Right lobe of liver (tissue), 4 donors: ENCODE data around the gene WIF1.

ENCODE experiments used
- POLR2A ChIP-seq: fragments of 450-650 bp; IDR thresholded peaks from one replicate; pipeline ENCODE4 v1.6.1; 2017; ENCODE audit warnings: antibody characterized with exemption, mild to moderate bottlenecking
- TF ChIP-seq, protein P1 (sequence below), 4 donors: fragments of 200-600 bp in 3 of 4; fragments of 450-650 bp in 1 of 4; IDR thresholded peaks; one replicate each; pipeline versions ENCODE4 v1.5.1 to v1.8.0; 2016 to 2022; ENCODE audit warnings: antibody characterized with exemption in 4 of 4, mild to moderate bottlenecking in 2 of 4
- donor health status: DM: no; HTN: no; CAD: no.
- donor health status: DM: no; HTN: no; CAD: no.
- donor health status: DM: no; HTN: yes; CAD: no.

DNA sequence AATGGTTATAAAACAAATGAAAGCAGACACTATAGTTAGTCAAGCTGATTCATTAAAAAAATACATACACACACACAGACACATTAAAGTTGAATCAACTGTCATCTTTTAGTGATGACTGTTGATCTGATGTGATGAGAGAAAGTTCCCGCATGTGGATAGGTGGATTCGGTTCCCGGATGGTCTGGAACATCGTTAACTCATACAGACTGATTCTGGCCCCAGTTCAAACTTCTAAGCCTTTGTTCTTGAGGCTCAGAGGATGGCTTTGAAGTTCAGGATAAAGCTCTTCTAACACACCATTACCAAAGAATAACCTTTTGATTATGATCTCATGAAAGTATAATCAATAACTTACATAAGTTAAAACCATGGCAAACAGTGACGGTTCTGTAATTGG is 27.5 kb downstream of the WIF1 start:
- TF ChIP-seq, protein P1, sequence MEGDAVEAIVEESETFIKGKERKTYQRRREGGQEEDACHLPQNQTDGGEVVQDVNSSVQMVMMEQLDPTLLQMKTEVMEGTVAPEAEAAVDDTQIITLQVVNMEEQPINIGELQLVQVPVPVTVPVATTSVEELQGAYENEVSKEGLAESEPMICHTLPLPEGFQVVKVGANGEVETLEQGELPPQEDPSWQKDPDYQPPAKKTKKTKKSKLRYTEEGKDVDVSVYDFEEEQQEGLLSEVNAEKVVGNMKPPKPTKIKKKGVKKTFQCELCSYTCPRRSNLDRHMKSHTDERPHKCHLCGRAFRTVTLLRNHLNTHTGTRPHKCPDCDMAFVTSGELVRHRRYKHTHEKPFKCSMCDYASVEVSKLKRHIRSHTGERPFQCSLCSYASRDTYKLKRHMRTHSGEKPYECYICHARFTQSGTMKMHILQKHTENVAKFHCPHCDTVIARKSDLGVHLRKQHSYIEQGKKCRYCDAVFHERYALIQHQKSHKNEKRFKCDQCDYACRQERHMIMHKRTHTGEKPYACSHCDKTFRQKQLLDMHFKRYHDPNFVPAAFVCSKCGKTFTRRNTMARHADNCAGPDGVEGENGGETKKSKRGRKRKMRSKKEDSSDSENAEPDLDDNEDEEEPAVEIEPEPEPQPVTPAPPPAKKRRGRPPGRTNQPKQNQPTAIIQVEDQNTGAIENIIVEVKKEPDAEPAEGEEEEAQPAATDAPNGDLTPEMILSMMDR (IDR thresholded peaks at IDR 0.05), result no peak
- no peak for TF ChIP-seq POLR2A
